K562 (cell line): ENCODE measurements around the gene INTS4. TPM values are rescaled to one million over a fixed set of nuclear protein-coding genes. Genes with fewer than 3 reads are reported as not detected.
"Not testable (repeated sequence)": the region's sequence is repeated elsewhere in the genome, so short reads cannot be mapped to it uniquely, and the experiment has no call there.

Source experiments
- ATAC-seq: fragments of 200-7000 bp; cut with Tn5 transposase; 3 replicates; pipeline ENCODE4 v1.9.1; 2020; ENCODE audit warnings: moderate library complexity
- BruUV-seq: library from RNA; stranded (reverse); fragments of 400-500 nt; replicated peaks from 2 replicates; lab custom pipeline; 2021; lab: Mats Ljungman, UMichigan
- CTCF ChIA-PET: fragments of 300-600 bp; formaldehyde crosslinking; extraction: SDS; loops from one replicate; lab custom pipeline; 2021; ENCODE audit warnings: low intra/inter-chr PET ratio; lab: Yijun Ruan, JAX
- POLR2A ChIA-PET: fragments of 300-600, 350-650 bp; sonication (Branson Sonifier 250); formaldehyde crosslinking; extraction: SDS; loops from one replicate; lab custom pipeline; 2021; ENCODE audit warnings: antibody characterized with exemption, inconsistent platforms; lab: Yijun Ruan, JAX
- DNase-seq, 4 experiments: peaks; one replicate each; pipeline versions ENCODE4 v3.0.0 to v3.0.0-alpha.2; 2011 to 2018; ENCODE audit warnings: low spot score in 3 of 4, mixed read lengths in 3 of 4; ENCODE audit errors: extremely low read depth in 1 of 4
- FAIRE-seq: peaks from 2 replicates; lab custom pipeline; 2011; peaks lifted over from hg19 to GRCh38; lab: Jason Lieb, UNC
- H2AFZ ChIP-seq: 2 replicates; pipeline ENCODE4 v1.6.0; 2011; ENCODE audit warnings: low read depth, low read length, control low read depth, inconsistent platforms
- H3K27ac ChIP-seq: fragments of 200-600 bp; 3 replicates; pipeline ENCODE4 v1.8.0; 2011; ENCODE audit warnings: low read depth, mild to moderate bottlenecking, control low read depth, inconsistent platforms, low read length, moderate library complexity, mixed read lengths; ENCODE audit errors: extremely low read depth
- H3K27me3 ChIP-seq, 2 experiments: fragments of 300-600 bp in 1 of 2; 2 replicates in 1 of 2; 3 replicates in 1 of 2; pipeline versions ENCODE4 v1.6.0 to v1.8.0; 2011; ENCODE audit warnings: inconsistent platforms in 2 of 2, low read length in 2 of 2, mild to moderate bottlenecking in 1 of 2, mixed read lengths in 1 of 2, moderate library complexity in 1 of 2; ENCODE audit not compliant: control insufficient read depth in 2 of 2, insufficient read depth in 2 of 2
- H3K36me3 ChIP-seq: fragments of 300-600 bp; 3 replicates; pipeline ENCODE4 v1.8.0; 2011; ENCODE audit warnings: mild to moderate bottlenecking, low read length, inconsistent platforms; ENCODE audit not compliant: control insufficient read depth, insufficient read depth
- H3K4me1 ChIP-seq, 2 experiments: fragments of 200-600 bp in 1 of 2; replicated peaks in 1 of 2; 2 replicates in 1 of 2; 3 replicates in 1 of 2; pipeline versions ENCODE4 v1.5.1 to v1.8.0; 2011; ENCODE audit warnings: inconsistent platforms in 2 of 2, low read length in 2 of 2, mild to moderate bottlenecking in 1 of 2, mixed read lengths in 1 of 2, moderate library complexity in 1 of 2; ENCODE audit not compliant: control insufficient read depth in 2 of 2, insufficient read depth in 2 of 2
- H3K4me2 ChIP-seq: 2 replicates; pipeline ENCODE4 v1.6.1; 2011; ENCODE audit warnings: low read length, control low read depth, inconsistent platforms, mixed read lengths; ENCODE audit not compliant: insufficient read depth
- H3K4me3 ChIP-seq: fragments of 200-600 bp; sonication (generic), shearing (Covaris generic); 2 replicates; pipeline ENCODE4 v1.5.1; 2016; ENCODE audit warnings: control low read depth, inconsistent platforms
- H3K79me2 ChIP-seq: fragments of 200-600 bp; 3 replicates; pipeline ENCODE4 v1.8.0; 2011; ENCODE audit warnings: low read length, inconsistent platforms; ENCODE audit not compliant: control insufficient read depth, insufficient read depth
- H3K9ac ChIP-seq, 2 experiments: 2 replicates each; pipeline versions ENCODE4 v1.6.0 to v1.6.1; 2011; ENCODE audit warnings: low read depth in 2 of 2, low read length in 2 of 2, control low read depth in 1 of 2, inconsistent platforms in 1 of 2, mild to moderate bottlenecking in 1 of 2, mixed read lengths in 1 of 2; ENCODE audit not compliant: insufficient read depth in 1 of 2
- H3K9me1 ChIP-seq: one replicate; pipeline ENCODE4 v1.6.0; 2011; ENCODE audit warnings: inconsistent platforms, mild to moderate bottlenecking, low read length, moderate library complexity; ENCODE audit not compliant: control insufficient read depth, insufficient read depth
- H3K9me3 ChIP-seq: replicated peaks from 2 replicates; pipeline ENCODE4 v1.5.1; 2011; ENCODE audit warnings: low read depth, low read length, inconsistent platforms; ENCODE audit not compliant: control insufficient read depth, insufficient read depth
- H4K20me1 ChIP-seq: replicated peaks from 2 replicates; pipeline ENCODE4 v1.6.1; 2011; ENCODE audit warnings: low read length, inconsistent platforms, mixed read lengths; ENCODE audit not compliant: control insufficient read depth, insufficient read depth
- FOXM1 ChIP-seq, 2 experiments: fragments of 450-650 bp in 1 of 2; sonication (generic) in 1 of 2; formaldehyde crosslinking in 1 of 2; IDR thresholded peaks; 2 replicates each; pipeline versions ENCODE4 v1.6.1 to v1.9.0; 2017 to 2022; ENCODE audit warnings: low read depth in 2 of 2, mild to moderate bottlenecking in 2 of 2, missing genetic modification reagents in 1 of 2, moderate library complexity in 1 of 2
- YY1 ChIP-seq, 3 experiments: IDR thresholded peaks; 2 replicates each; pipeline ENCODE4 v1.6.1; 2011; ENCODE audit warnings: low read length in 2 of 3, mild to moderate bottlenecking in 2 of 3, moderate library complexity in 2 of 3, borderline replicate concordance in 1 of 3, control low read depth in 1 of 3, low read depth in 1 of 3; ENCODE audit not compliant: insufficient read depth in 3 of 3, insufficient replicate concordance in 2 of 3, control insufficient read depth in 1 of 3, insufficient read length in 1 of 3; ENCODE audit errors: extremely low read depth in 1 of 3
- ZNF146 ChIP-seq: IDR thresholded peaks from one replicate; pipeline ENCODE4 v1.6.1; 2018; ENCODE audit warnings: missing compliant biosample characterization; ENCODE audit not compliant: unreplicated experiment
- WGBS: fragments of 100-300 bp; shearing (Covaris generic); methylation state at CpG from one replicate; pipeline ENCODE4 v1.1.6; 2016; ENCODE audit warnings: low coverage, mixed read lengths; ENCODE audit not compliant: insufficient coverage; ENCODE audit errors: missing lambda C conversion rate; 5-methylcytosine and 5-hydroxymethylcytosine counted together
- in situ Hi-C: fragments of 300-500 bp; cut with MboI; formaldehyde crosslinking; loops from 4 replicates; pipeline ENCODE4 v1.15.0; 2018; ENCODE audit warnings: inconsistent platforms, mixed read lengths
- intact Hi-C: fragments of 100-400 bp; cut with micrococcal nuclease; formaldehyde crosslinking; loops from 2 replicates; pipeline ENCODE4 v1.14.2; 2022
- polyA plus RNA-seq, 8 experiments: library from polyadenylated mRNA; depleted of rRNA in 4 of 8; stranded (reverse) in 5 of 8; unstranded in 3 of 8; fragments of >200 nt; fragmentation: Nextera tagmentation in 2 of 8; fragmentation: Illumina TruSeq in 1 of 8; extraction: Ambion mirVana in 2 of 8; extraction: Trizol in 1 of 8; gene quantifications; 2 replicates each; pipeline versions ENCODE4 v1.2.1 to v1.2.3, GENCODE V29; 2011 to 2014; ENCODE audit warnings: inconsistent platforms in 1 of 8, missing spikeins in 1 of 8
- total RNA-seq, 7 experiments: library from RNA; depleted of rRNA in 6 of 7; stranded (reverse); fragments of >200 nt in 6 of 7; fragmentation: Illumina TruSeq in 2 of 7; extraction: Trizol in 2 of 7; gene quantifications; 2 replicates each; pipeline versions ENCODE4 v1.2.1 to v1.2.3, GENCODE V29; 2011 to 2021; ENCODE audit warnings: low replicate concordance in 1 of 7

INTS4 gene
- total and polyA plus RNA-seq, 9 of the 15 experiments (the other 6 are each of a cell fraction or from before 2014, with no cell fraction given): 28.4 to 53.4 (median 44.5) TPM

DNA sequence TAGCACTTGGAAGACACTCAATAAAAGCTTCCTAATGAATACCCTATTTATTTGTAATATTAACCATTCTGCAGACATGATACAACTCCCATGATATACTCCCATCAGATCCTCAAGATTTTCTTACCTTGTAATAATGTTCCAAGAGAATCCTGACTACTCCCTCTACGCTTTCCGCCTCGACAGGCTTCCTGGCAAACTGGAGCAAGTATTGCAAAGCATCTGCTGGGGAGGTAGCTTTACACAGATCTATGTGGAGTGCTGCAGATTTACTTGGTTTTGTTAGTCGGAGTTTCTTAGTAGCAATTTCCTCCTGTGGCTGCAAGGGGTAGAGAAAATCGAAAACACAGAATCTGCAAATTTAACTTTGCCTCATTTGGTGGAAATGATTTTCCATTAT lies 3.5 kb downstream of the INTS4 start:
- Histone ChIP-seq H3K9me3 (no peaks in the 10 kb centered on the region), H3K9me1 (peaks cover 4% of the 10 kb centered on the region), H4K20me1 (no peaks in the 10 kb centered on the region), H3K36me3 (peaks cover 47% of the 10 kb centered on the region; the same call in 2 of the 3 replicates), H3K9ac (no peak overlapping the region), H3K4me1 (peaks cover 4 to 6% of the 10 kb centered on the region in 2 experiments; a peak in 3 of 5 replicates), H3K79me2 (peaks cover 27% of the 10 kb centered on the region), H3K4me2 (no peak overlapping the region), H3K27ac (no peak overlapping the region), H2AFZ (no peak overlapping the region), H3K4me3 (no peak overlapping the region), H3K27me3 (no peaks in the 10 kb centered on the region)
- CTCF ChIA-PET: no interaction called here
- DNase-seq (no peak), ATAC-seq (no peak), FAIRE-seq (no peak)
- 87% methylated on average over 5 of the region's 5 CpGs for whole genome bisulfite sequencing
- no TSS peak for BruUV-seq
- TF ChIP-seq FOXM1 (IDR thresholded peaks at IDR 0.05; ENCODE audit: low read depth) (no peak), FOXM1 (CRISPR knock-in tag; IDR thresholded peaks at IDR 0.05; ENCODE audit: low read depth) (no peak), YY1 (IDR thresholded peaks at IDR 0.05; ENCODE audit: borderline replicate concordance in 1 of 3, control insufficient read depth in 1 of 3, extremely low read depth in 1 of 3, insufficient read depth in 3 of 3, insufficient read length in 1 of 3, insufficient replicate concordance in 2 of 3, low read depth in 1 of 3, low read length in 2 of 3) (no peak)
- POLR2A ChIA-PET: interaction anchor here (1.2 kb wide), 1 partner anchor 9 kb away, joined by 4 read pairs; no protein-coding TSS in a partner anchor
- intact Hi-C loops (no loop called here), in situ Hi-C loops (no loop called here)

DNA sequence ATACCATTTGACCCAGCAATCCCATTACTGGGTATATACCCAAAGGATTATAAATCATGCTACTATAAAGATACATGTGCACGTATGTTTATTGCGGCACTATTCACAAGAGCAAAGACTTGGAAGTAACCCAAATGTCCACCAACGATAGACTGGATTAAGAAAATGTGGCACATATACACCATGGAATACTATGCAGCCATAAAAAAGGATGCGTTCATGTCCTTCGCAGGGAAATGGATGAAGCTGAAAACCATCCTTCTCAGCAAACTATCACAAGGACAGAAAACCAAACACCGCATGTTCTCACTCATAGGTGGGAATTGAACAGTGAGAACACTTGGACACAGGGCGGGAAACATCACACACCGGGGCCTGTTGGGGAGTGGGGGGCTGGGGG lies 8.0 kb downstream of the INTS4 start:
- ATAC-seq, H3K27ac ChIP-seq, DNase-seq, H4K20me1 ChIP-seq, BruUV-seq, H3K4me3 ChIP-seq, FAIRE-seq, H2AFZ ChIP-seq, H3K27me3 ChIP-seq, H3K4me1 ChIP-seq, H3K9me3 ChIP-seq, H3K4me2 ChIP-seq, H3K9me1 ChIP-seq, in situ Hi-C loops, POLR2A ChIA-PET, CTCF ChIA-PET, intact Hi-C loops, H3K9ac ChIP-seq: not testable (repeated sequence)
- peak; percentile 92 for TF ChIP-seq ZNF146 (CRISPR knock-in tag)
- Histone ChIP-seq H3K36me3 (peaks cover 63% of the 10 kb centered on the region; the same call in 2 of the 3 replicates), H3K79me2 (peaks cover 14% of the 10 kb centered on the region; the same call in 2 of the 3 replicates)
- 90% methylated on average over 7 of the region's 8 CpGs for WGBS
